Measurements from ENCODE around the gene MID1.

Gene MID1

GRCh38 chrX:10447564-10448214, 172.7 kb downstream of the MID1 start:
- no peak overlapping the region for H3K14ac ChIP-seq (ENCODE audit: low read length in 2 of 2)
- H4K91ac ChIP-seq (ENCODE audit: low read length) = no peak overlapping the region
- H2BK15ac ChIP-seq (ENCODE audit: low read depth, poor library complexity, severe bottlenecking) = no peak overlapping the region
- H3K9ac ChIP-seq (ENCODE audit: low read length) = no peak overlapping the region
- no peak overlapping the region for H2BK5ac ChIP-seq (ENCODE audit: low read depth, low read length, poor library complexity, severe bottlenecking)
- H2BK120ac ChIP-seq (ENCODE audit: low read depth, low read length) = no peak overlapping the region
- H3K4me1 ChIP-seq (ENCODE audit: control insufficient read depth, insufficient read depth, low read depth, low read length) = peaks cover 7% of the 10 kb centered on the region
- no CpG with 5 or more reads among the region's 4 CpGs for WGBS
- no peaks in the 10 kb centered on the region for H3K79me1 ChIP-seq (replicated peaks; ENCODE audit: low read length, poor library complexity, severe bottlenecking)
- no peak overlapping the region for H2AK5ac ChIP-seq (ENCODE audit: low read length, severe bottlenecking)
- no peak for DNase-seq
- no peak overlapping the region for H3K23ac ChIP-seq (ENCODE audit: low read length in 2 of 2)
- no peak overlapping the region for H3K4ac ChIP-seq (ENCODE audit: low read depth in 1 of 2, low read length in 2 of 2)
- no peaks in the 10 kb centered on the region for H3K27me3 ChIP-seq (ENCODE audit: control insufficient read depth in 1 of 2, insufficient read depth in 1 of 2, low read length in 2 of 2)
- H3K4me2 ChIP-seq (ENCODE audit: low read length, poor library complexity, severe bottlenecking) = no peak overlapping the region
- H2BK12ac ChIP-seq (ENCODE audit: low read length in 2 of 2) = no peak overlapping the region
- no peaks in the 10 kb centered on the region for H3K9me3 ChIP-seq (ENCODE audit: control insufficient read depth, low read length)
- peaks cover 0 to 4% of the 10 kb centered on the region in 2 experiments for H3K36me3 ChIP-seq (ENCODE audit: control insufficient read depth in 1 of 2, insufficient read depth in 2 of 2, low read depth in 1 of 2, low read length in 2 of 2)
- no peak overlapping the region for H4K8ac ChIP-seq (ENCODE audit: low read length)
- no peak overlapping the region for H3K18ac ChIP-seq (ENCODE audit: low read depth in 1 of 2, low read length in 2 of 2)
- no peak overlapping the region for H3K27ac ChIP-seq (ENCODE audit: low read length, poor library complexity, severe bottlenecking)
- no peak overlapping the region for H3K4me3 ChIP-seq (ENCODE audit: insufficient read depth in 1 of 2, low read depth in 1 of 2, low read length in 2 of 2)
- no peak overlapping the region for H2AFZ ChIP-seq (ENCODE audit: low read depth, low read length)

- Histone ChIP-seq H3K79me1 (replicated peaks; ENCODE audit: low read length, poor library complexity, severe bottlenecking) (no peaks in the 10 kb centered on the region), H3K36me3 (ENCODE audit: control insufficient read depth in 1 of 2, insufficient read depth in 2 of 2, low read depth in 1 of 2, low read length in 2 of 2) (peaks cover 0 to 1% of the 10 kb centered on the region in 2 experiments), H3K23ac (ENCODE audit: low read length in 2 of 2) (no peak overlapping the region), H2BK120ac (ENCODE audit: low read depth, low read length) (no peak overlapping the region), H4K91ac (ENCODE audit: low read length) (no peak overlapping the region), H3K9ac (ENCODE audit: low read length) (no peak overlapping the region), H3K4ac (ENCODE audit: low read depth in 1 of 2, low read length in 2 of 2) (no peak overlapping the region), H4K8ac (ENCODE audit: low read length) (no peak overlapping the region), H3K4me3 (ENCODE audit: insufficient read depth in 1 of 2, low read depth in 1 of 2, low read length in 2 of 2) (no peak overlapping the region), H3K18ac (ENCODE audit: low read depth in 1 of 2, low read length in 2 of 2) (no peak overlapping the region), H2AK5ac (ENCODE audit: low read length, severe bottlenecking) (no peak overlapping the region), H3K14ac (ENCODE audit: low read length in 2 of 2) (no peak overlapping the region), H2AFZ (ENCODE audit: low read depth, low read length) (no peak overlapping the region), H3K4me1 (ENCODE audit: control insufficient read depth, insufficient read depth, low read depth, low read length) (peaks cover under 1% of the 10 kb centered on the region), H2BK12ac (ENCODE audit: low read length in 2 of 2) (no peak overlapping the region), H2BK15ac (ENCODE audit: low read depth, poor library complexity, severe bottlenecking) (no peak overlapping the region), H3K4me2 (ENCODE audit: low read length, poor library complexity, severe bottlenecking) (no peak overlapping the region), H2BK5ac (ENCODE audit: low read depth, low read length, poor library complexity, severe bottlenecking) (no peak overlapping the region), H3K9me3 (ENCODE audit: control insufficient read depth, low read length) (no peaks in the 10 kb centered on the region), H3K27ac (ENCODE audit: low read length, poor library complexity, severe bottlenecking) (no peak overlapping the region), H3K27me3 (ENCODE audit: control insufficient read depth in 1 of 2, insufficient read depth in 1 of 2, low read length in 2 of 2) (no peaks in the 10 kb centered on the region)
- WGBS = no CpG with 5 or more reads among the region's 2 CpGs
- DNase-seq = no peak
Observed at GRCh38 chrX:10444204-10444603, 176.2 kb downstream of the MID1 start.

- no peak overlapping the region for H3K4ac ChIP-seq (ENCODE audit: low read depth in 1 of 2, low read length in 2 of 2)
- H3K27me3 ChIP-seq (ENCODE audit: control insufficient read depth in 1 of 2, insufficient read depth in 1 of 2, low read length in 2 of 2) = no peaks in the 10 kb centered on the region
- no peaks in the 10 kb centered on the region for H3K36me3 ChIP-seq (ENCODE audit: control insufficient read depth in 1 of 2, insufficient read depth in 2 of 2, low read depth in 1 of 2, low read length in 2 of 2)
- no peak overlapping the region for H2BK15ac ChIP-seq (ENCODE audit: low read depth, poor library complexity, severe bottlenecking)
- H3K4me3 ChIP-seq (ENCODE audit: insufficient read depth in 1 of 2, low read depth in 1 of 2, low read length in 2 of 2) = no peak overlapping the region
- 100% methylated on average over 1 of the region's 1 CpG for WGBS
- H2BK5ac ChIP-seq (ENCODE audit: low read depth, low read length, poor library complexity, severe bottlenecking) = no peak overlapping the region
- no peak overlapping the region for H3K23ac ChIP-seq (ENCODE audit: low read length in 2 of 2)
- H3K9me3 ChIP-seq (ENCODE audit: control insufficient read depth, low read length) = no peaks in the 10 kb centered on the region
- H3K27ac ChIP-seq (ENCODE audit: low read length, poor library complexity, severe bottlenecking) = no peak overlapping the region
- H3K18ac ChIP-seq (ENCODE audit: low read depth in 1 of 2, low read length in 2 of 2) = no peak overlapping the region
- no peak overlapping the region for H2AK5ac ChIP-seq (ENCODE audit: low read length, severe bottlenecking)
- no peak overlapping the region for H4K8ac ChIP-seq (ENCODE audit: low read length)
- H3K14ac ChIP-seq (ENCODE audit: low read length in 2 of 2) = no peak overlapping the region
- no peak overlapping the region for H3K4me2 ChIP-seq (ENCODE audit: low read length, poor library complexity, severe bottlenecking)
- no peak overlapping the region for H2AFZ ChIP-seq (ENCODE audit: low read depth, low read length)
- no peaks in the 10 kb centered on the region for H3K4me1 ChIP-seq (ENCODE audit: control insufficient read depth, insufficient read depth, low read depth, low read length)
- no peak overlapping the region for H2BK120ac ChIP-seq (ENCODE audit: low read depth, low read length)
- no peak overlapping the region for H2BK12ac ChIP-seq (ENCODE audit: low read length in 2 of 2)
- no peak for DNase-seq
- no peaks in the 10 kb centered on the region for H3K79me1 ChIP-seq (replicated peaks; ENCODE audit: low read length, poor library complexity, severe bottlenecking)
- H3K9ac ChIP-seq (ENCODE audit: low read length) = no peak overlapping the region
- H4K91ac ChIP-seq (ENCODE audit: low read length) = no peak overlapping the region
Observed at GRCh38 chrX:10441464-10441863, 178.9 kb downstream of the MID1 start.

- WGBS = 66% methylated on average over 8 of the region's 8 CpGs
- Histone ChIP-seq H3K4me3 (ENCODE audit: insufficient read depth in 1 of 2, low read depth in 1 of 2, low read length in 2 of 2) (no peak overlapping the region), H3K14ac (ENCODE audit: low read length in 2 of 2) (no peak overlapping the region), H4K8ac (ENCODE audit: low read length) (no peak overlapping the region), H3K79me1 (replicated peaks; ENCODE audit: low read length, poor library complexity, severe bottlenecking) (no peaks in the 10 kb centered on the region), H3K4ac (ENCODE audit: low read depth in 1 of 2, low read length in 2 of 2) (no peak overlapping the region), H4K91ac (ENCODE audit: low read length) (no peak overlapping the region), H2BK5ac (ENCODE audit: low read depth, low read length, poor library complexity, severe bottlenecking) (no peak overlapping the region), H2BK12ac (ENCODE audit: low read length in 2 of 2) (no peak overlapping the region), H2BK120ac (ENCODE audit: low read depth, low read length) (no peak overlapping the region), H2AFZ (ENCODE audit: low read depth, low read length) (no peak overlapping the region), H2AK5ac (ENCODE audit: low read length, severe bottlenecking) (no peak overlapping the region), H3K27ac (ENCODE audit: low read length, poor library complexity, severe bottlenecking) (no peak overlapping the region), H3K27me3 (ENCODE audit: control insufficient read depth in 1 of 2, insufficient read depth in 1 of 2, low read length in 2 of 2) (no peaks in the 10 kb centered on the region), H3K4me1 (ENCODE audit: control insufficient read depth, insufficient read depth, low read depth, low read length) (no peaks in the 10 kb centered on the region), H2BK15ac (ENCODE audit: low read depth, poor library complexity, severe bottlenecking) (no peak overlapping the region), H3K9me3 (ENCODE audit: control insufficient read depth, low read length) (peaks cover 10% of the 10 kb centered on the region), H3K4me2 (ENCODE audit: low read length, poor library complexity, severe bottlenecking) (no peak overlapping the region), H3K18ac (ENCODE audit: low read depth in 1 of 2, low read length in 2 of 2) (no peak overlapping the region), H3K23ac (ENCODE audit: low read length in 2 of 2) (no peak overlapping the region), H3K9ac (ENCODE audit: low read length) (no peak overlapping the region), H3K36me3 (ENCODE audit: control insufficient read depth in 1 of 2, insufficient read depth in 2 of 2, low read depth in 1 of 2, low read length in 2 of 2) (no peaks in the 10 kb centered on the region)
- no peak for DNase-seq
Observed at GRCh38 chrX:10433296-10433965, 187.0 kb downstream of the MID1 start.

Data from mesenchymal stem cell (in vitro differentiated cells and primary cell).